Mesothelial cell of epicardium (in vitro differentiated cells): ENCODE results near the gene ZNF322. TPM values are rescaled to one million over a fixed set of nuclear protein-coding genes. Genes with fewer than 3 reads are reported as not detected.

Source experiments
- DNase-seq, 2 experiments: peaks; one replicate each; pipeline ENCODE4 v3.0.0; 2021; ENCODE audit warnings: low spot score in 2 of 2; ENCODE audit not compliant: unreplicated experiment in 2 of 2
- H3K27ac Mint-ChIP-seq: 2 replicates; pipeline ENCODE4 v1.8.0; 2021; ENCODE audit warnings: mixed read lengths
- H3K27me3 Mint-ChIP-seq: 2 replicates; pipeline ENCODE4 v1.8.0; 2021; ENCODE audit warnings: low read depth, mixed read lengths
- H3K36me3 Mint-ChIP-seq: 2 replicates; pipeline ENCODE4 v1.8.0; 2021; ENCODE audit warnings: mixed read lengths
- H3K4me1 Mint-ChIP-seq: 2 replicates; pipeline ENCODE4 v1.8.0; 2021; ENCODE audit warnings: mixed read lengths
- H3K4me3 Mint-ChIP-seq: 2 replicates; pipeline ENCODE4 v1.8.0; 2021; ENCODE audit warnings: mild to moderate bottlenecking, moderate library complexity, mixed read lengths
- H3K9me3 Mint-ChIP-seq: 2 replicates; pipeline ENCODE4 v1.8.0; 2021; ENCODE audit warnings: mixed read lengths
- CTCF ChIP-seq: fragments of 200-600 bp; sonication (generic); IDR thresholded peaks from one replicate; pipeline ENCODE4 v1.5.0; 2021; ENCODE audit warnings: antibody characterized with exemption; ENCODE audit not compliant: unreplicated experiment
- total RNA-seq: library from RNA; stranded (reverse); gene quantifications from 3 replicates; pipeline ENCODE4 v1.2.1, GENCODE V29; 2021

Gene ZNF322
- total RNA-seq, 1 donor from 2014 or later = 40.9 TPM

- no peak for TF ChIP-seq CTCF
- Mint-ChIP-seq H3K4me3 (peak overlapping the region; percentile 91), H3K27me3 (peaks cover 35% of the 10 kb centered on the region), H3K4me1 (peaks cover 18% of the 10 kb centered on the region), H3K27ac (peak overlapping the region; percentile 88), H3K9me3 (no peaks in the 10 kb centered on the region), H3K36me3 (peaks cover 14% of the 10 kb centered on the region)
- DNase-seq = no peak
These were observed 435 bp upstream of the ZNF322 start for GRCh38 chr6:26660000-26660361.

GRCh38 chr6:26657256-26657655 lies 2.3 kb downstream of the ZNF322 start:
- peaks cover 18% of the 10 kb centered on the region for H3K4me1 Mint-ChIP-seq
- peaks cover 8% of the 10 kb centered on the region for H3K9me3 Mint-ChIP-seq
- DNase-seq = no peak
- TF ChIP-seq CTCF = no peak
- H3K4me3 Mint-ChIP-seq = no peak overlapping the region
- peaks cover 10% of the 10 kb centered on the region for H3K27me3 Mint-ChIP-seq
- no peak overlapping the region for H3K27ac Mint-ChIP-seq
- H3K36me3 Mint-ChIP-seq = peaks cover 34% of the 10 kb centered on the region

- no peak for DNase-seq
- H3K36me3 Mint-ChIP-seq = peaks cover 65% of the 10 kb centered on the region
- peaks cover 22% of the 10 kb centered on the region for H3K9me3 Mint-ChIP-seq
- peaks cover 7% of the 10 kb centered on the region for H3K4me1 Mint-ChIP-seq
- no peak overlapping the region for H3K27ac Mint-ChIP-seq
- no peak overlapping the region for H3K4me3 Mint-ChIP-seq
- no peaks in the 10 kb centered on the region for H3K27me3 Mint-ChIP-seq
- TF ChIP-seq CTCF = no peak
These were observed 6.5 kb downstream of the ZNF322 start for GRCh38 chr6:26653007-26653406.

GRCh38 chr6:26651133-26651781 lies 8.3 kb downstream of the ZNF322 start:
- Mint-ChIP-seq H3K27me3 (no peaks in the 10 kb centered on the region), H3K27ac (no peak overlapping the region), H3K9me3 (peaks cover 33% of the 10 kb centered on the region), H3K4me1 (peaks cover under 1% of the 10 kb centered on the region), H3K36me3 (peaks cover 66% of the 10 kb centered on the region), H3K4me3 (no peak overlapping the region)
- DNase-seq = no peak
- TF ChIP-seq CTCF = no peak

GRCh38 chr6:26646074-26646473 lies 13.5 kb downstream of the ZNF322 start:
- Mint-ChIP-seq H3K4me1 (no peaks in the 10 kb centered on the region), H3K27me3 (no peaks in the 10 kb centered on the region), H3K4me3 (no peak overlapping the region), H3K27ac (no peak overlapping the region), H3K36me3 (peaks cover 71% of the 10 kb centered on the region), H3K9me3 (peaks cover 59% of the 10 kb centered on the region)
- no peak for DNase-seq
- TF ChIP-seq CTCF = no peak

- Mint-ChIP-seq H3K4me3 (no peak overlapping the region), H3K4me1 (no peaks in the 10 kb centered on the region), H3K27ac (no peak overlapping the region), H3K36me3 (peaks cover 69% of the 10 kb centered on the region), H3K9me3 (peaks cover 56% of the 10 kb centered on the region), H3K27me3 (no peaks in the 10 kb centered on the region)
- DNase-seq = no peak
- no peak for TF ChIP-seq CTCF
These were observed 18.7 kb downstream of the ZNF322 start for GRCh38 chr6:26640806-26641205.
